Activated CD4-positive, CD25-positive, alpha-beta regulatory T cell treated with anti-CD3 and anti-CD28 coated beads, Interleukin-2, amount 50 U/mL, for 16 hours (primary cell): Measurements from ENCODE around the gene RUSF1.
"Not testable (repeated sequence)": the region's sequence is repeated elsewhere in the genome, so short reads cannot be mapped to it uniquely, and the experiment has no call there.

Experiments used
- DNase-seq: peaks from one replicate; pipeline ENCODE4 v3.0.0-alpha.2; 2020; ENCODE audit warnings: low read depth, low spot score

The RUSF1 gene

DNA sequence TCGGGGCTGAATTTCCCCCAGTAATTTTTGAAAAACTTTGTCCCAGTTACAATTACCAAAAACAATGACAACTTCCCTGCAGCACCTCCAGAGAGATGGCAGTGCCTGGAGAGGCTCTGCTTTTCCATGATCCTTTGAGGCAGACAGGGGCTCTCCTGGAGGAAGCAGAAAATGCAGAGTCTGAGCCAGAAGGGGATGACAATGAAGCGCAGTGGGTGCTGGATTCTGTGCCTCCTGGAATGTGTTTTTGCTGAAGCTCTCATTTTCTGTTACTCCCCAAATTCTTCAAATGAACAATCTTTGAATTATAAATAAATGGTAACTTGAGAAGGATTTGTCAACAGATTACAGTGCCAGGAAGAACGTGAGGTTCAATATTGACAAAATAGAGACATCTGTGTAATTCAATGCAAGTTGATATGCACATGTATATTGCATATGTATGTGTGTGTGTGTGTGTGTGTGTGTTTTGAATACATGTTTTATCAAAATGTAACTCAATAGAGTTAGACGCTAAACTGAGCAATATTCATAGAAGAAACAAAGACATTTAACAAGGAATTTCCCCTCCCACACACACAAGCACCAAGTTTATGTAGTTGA is 9.7 kb upstream of the RUSF1 start:
- no peak for DNase-seq

DNA sequence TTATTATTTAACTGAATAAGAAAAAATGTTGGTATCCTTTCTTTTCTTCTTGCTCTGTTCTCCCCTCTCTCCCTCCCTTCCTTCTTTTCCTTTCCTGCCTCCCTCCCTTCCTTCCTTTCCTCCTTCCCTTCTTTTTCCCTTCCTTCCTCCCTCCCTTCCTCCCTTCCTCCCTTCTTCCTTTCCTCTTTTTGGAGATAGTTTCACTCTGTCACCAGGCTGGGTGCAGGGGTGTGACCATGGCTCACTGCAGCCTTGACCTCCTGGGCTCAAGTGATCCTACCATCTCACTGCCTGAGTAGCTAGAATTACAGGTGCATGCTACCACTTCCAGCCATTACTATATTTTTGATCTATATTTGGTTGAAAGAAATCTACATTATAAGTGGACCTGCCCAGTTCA is 5.7 kb upstream of the RUSF1 start:
- no peak for DNase-seq

DNA sequence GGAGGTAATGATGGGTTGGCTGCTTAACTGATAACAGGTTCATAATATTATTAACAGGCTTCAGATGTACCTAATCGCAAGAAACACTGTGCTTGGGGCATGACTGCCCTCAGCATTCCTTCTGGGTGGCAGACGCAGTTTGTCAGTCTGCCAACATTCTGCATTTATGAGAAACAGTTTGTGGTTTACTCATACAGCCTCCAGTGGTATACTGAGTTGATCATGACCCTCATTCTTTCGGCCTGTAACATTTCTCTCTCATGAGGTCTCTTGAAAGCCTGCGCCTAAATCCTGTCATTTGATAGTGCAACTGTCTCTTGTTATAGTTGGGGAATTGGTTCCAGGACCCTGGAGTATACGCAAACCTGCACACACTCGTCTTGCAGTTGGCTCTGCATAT is 4.9 kb upstream of the RUSF1 start:
- DNase-seq: no peak

DNA sequence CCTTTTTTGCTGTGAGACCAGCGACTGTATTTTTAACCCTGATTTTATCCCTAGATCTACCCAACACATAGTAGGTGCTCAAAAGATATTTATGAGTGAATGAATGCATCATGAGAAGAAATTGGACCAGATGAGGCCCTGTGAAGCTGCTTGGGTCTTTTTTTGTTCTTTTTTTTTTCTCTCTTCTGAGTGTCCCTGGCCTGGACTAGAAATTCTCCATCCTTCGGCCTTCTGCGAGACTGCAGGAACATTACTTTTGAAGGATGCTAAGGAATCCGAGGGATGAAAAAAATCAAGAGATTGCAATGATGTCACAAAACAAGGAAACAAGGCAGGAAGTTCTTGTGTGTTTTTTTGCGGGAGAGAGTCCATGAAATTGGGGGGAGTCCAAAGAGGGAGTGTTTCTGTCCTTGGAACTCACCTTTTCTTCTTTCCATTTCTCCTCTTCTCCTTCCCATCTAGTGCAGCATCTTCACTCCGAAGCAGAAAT is 560 bp upstream of the RUSF1 start:
- no peak for DNase-seq

DNA sequence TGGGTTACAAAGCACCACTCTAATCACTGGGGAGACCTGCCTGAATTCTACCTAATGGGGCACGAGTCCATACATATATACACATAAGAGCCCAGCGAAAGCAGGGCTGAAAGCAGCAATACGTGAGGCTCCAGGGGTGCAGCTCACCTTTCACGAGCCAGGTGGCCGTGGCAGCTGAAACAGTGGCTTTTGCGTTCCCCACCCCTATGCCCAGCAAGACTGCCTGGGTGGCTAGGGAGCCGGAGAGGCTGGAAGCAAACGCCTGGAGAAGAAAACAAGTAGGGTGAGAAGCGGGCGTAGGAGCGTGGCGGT is 618 bp downstream of the RUSF1 start:
- DNase-seq: no peak

DNA sequence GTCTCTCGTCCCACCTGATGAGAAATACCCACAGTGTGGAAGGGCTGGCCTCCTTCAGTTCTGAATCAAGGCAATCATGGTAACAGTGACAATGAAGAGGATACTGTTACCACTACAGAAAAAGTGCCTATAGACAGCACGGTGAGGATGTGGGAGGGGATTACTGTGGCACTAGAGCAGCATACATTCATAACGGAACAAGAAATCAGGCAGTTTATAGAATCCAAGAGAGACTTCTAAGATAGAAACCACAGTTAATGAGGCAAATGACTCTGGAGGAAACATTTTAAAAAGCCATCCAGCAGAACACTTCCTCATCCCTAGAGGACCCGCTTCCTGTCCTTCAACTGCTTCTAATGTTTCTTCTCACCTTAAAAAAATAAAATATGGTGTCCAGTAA is 2.7 kb downstream of the RUSF1 start:
- DNase-seq: no peak

DNA sequence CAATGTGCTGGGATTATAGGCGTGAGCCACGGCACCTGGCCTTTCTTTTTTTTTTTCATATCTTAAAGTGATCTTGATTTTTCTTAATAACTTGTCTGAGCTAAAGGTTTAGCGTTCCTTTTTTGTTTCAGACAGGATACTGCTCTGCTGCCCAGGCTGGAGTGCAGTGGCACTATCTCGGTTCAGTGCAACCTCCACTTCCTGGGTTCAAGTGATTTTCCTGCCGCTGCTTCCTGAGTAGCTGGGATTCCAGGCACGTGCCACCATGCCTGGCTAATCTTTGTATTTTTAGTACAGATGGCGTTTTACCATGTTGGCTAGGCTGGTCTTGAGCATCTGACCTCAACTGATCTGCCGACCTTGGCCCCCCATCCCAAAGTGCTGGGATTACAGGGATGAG is 4.0 kb downstream of the RUSF1 start:
- DNase-seq: no peak

DNA sequence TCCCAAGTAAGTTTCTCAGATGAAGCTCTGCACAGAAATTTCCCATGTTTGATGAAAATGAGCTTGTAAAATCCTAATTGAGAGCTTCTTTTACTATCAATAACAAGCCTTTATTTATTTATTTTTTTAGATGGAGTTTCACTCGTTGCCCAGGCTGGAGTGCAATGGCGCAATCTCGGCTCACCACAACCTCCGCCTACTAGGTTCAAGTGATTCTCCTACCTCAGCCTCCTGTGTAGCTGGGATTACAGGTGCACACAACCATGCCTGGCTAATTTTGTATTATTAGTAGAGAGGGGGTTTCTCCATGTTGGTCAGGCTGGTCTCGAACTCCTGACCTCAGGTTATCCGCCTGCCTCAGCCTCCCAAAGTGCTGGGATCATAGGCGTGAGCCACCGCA is 4.6 kb downstream of the RUSF1 start:
- DNase-seq: not testable (repeated sequence)

DNA sequence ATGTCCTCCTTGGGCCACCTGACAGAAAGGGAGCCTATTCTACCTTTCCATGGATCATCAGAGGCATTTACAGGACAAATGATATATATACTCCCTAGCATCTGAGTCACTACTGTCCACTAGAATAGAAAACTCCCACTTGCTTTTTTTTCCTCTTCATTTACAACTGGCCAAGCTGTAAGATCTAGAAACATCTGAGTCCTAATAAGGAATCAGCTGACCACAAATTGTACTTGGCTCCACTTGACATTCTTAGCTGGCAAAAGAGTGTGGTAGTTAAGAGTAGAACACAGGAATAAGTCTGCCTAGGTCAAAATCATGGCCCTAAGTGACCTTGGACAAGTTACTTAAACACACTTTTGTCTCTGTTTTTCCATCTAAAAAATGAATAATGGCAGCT is 5.2 kb downstream of the RUSF1 start:
- DNase-seq: no peak

DNA sequence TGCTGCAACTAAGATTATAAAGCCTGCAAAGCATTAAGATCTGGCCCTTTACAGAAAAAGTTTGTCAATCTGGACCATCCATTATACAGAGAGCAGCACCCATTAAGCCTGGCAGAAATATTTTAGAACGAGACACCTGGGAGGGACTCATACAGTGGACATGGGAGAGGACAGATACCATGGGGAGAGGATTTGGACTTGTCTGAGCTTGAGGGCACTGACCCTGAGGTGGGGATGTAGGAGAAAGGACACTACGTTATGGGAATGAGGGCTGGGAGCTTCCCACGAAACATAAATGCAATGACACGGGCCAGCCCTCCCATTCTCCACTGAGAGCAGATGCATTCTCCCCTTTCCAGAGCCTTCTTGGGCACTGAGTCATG is 6.2 kb downstream of the RUSF1 start:
- DNase-seq: no peak

DNA sequence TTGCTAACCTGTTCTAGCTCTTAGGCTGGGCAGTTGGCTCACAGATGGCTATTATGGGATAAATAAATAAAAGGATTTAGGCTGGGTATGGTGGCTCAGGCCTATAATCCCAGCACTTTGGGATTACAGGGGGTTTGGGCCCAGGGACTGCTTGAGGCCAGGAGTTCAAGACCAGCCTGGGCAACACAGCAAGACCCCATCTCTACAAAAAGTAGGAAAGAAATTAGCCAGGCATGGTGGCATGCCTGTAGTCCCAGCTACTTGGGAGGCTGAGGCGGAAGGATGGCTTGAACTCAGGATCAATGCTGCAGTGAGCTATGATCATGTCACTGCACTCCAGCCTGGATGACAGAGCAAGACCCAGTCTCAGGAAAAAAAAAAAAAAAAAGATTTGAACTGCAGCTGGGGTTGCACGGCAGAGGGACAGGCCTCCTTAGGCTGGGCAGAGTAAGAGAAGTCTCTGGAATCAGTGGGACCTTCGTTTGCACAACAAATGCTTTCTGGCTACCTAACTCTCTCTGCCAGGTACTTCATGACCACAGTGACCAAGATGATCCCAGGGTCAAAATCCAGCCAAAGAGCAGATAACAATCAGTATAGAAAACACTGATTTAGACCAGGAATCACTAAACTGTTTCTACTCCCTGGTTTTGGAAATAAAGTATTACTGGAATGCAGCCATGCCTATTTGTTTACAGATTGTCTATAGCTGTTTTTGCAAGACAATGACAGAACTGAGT is 6.8 kb downstream of the RUSF1 start:
- no peak for DNase-seq

DNA sequence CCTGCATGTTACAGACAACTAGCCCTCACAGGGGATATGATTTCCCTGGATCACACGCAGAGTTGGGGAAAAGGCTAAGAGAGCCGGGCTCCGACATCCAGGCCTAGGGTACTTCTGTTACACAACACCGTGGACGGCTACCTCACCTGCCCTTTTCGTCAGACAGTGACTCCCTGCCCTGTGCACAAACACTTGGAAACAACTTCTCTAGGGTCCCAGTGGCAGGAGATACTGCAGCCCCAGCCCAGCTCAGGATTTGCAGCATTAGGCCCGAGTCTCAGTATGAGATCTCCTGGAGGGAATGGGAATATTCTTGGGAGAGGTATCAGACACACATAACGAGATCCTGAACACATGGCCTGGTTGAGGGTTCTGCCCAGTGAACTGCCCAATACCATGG is 8.3 kb downstream of the RUSF1 start:
- DNase-seq: no peak

DNA sequence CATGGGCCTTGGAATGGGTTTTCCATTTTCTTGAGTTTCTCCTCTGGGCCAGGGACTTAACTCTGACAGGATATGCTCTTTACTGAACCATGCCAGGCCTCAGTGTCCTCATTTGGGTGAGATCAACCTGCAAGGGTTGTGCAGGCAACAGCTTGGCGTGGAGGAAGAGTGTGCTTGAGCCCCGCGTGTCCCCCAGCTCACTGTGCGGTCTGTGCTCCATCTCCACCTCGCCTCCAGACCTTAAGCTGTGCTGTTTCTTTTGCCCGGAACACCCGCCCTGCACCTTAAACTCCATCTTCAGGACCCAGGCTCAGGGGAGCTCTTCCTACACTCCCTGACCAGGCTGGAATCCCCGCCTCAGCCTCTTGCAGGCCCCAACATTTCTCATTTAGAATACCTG is 9.7 kb downstream of the RUSF1 start:
- DNase-seq: no peak

DNA sequence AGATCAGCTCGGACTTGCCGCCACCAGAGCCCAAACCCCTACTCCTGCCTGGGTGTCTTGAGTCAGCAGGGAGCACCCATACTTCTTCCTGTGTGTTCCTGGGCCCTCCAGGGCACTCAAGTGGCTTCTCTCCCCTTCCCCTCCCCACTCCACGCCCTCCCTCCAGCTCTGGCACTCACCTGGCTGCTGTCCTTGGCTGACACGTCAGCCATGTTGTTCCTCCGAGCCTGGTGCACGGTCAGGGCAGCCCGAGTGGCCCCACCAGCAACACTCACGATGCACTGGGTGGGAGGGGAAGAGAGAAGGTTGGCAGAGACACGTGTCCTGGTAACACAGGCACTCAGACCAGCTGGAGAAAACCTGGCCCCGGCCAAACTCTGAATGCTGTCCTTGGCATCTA is 11.5 kb downstream of the RUSF1 start:
- DNase-seq: no peak

DNA sequence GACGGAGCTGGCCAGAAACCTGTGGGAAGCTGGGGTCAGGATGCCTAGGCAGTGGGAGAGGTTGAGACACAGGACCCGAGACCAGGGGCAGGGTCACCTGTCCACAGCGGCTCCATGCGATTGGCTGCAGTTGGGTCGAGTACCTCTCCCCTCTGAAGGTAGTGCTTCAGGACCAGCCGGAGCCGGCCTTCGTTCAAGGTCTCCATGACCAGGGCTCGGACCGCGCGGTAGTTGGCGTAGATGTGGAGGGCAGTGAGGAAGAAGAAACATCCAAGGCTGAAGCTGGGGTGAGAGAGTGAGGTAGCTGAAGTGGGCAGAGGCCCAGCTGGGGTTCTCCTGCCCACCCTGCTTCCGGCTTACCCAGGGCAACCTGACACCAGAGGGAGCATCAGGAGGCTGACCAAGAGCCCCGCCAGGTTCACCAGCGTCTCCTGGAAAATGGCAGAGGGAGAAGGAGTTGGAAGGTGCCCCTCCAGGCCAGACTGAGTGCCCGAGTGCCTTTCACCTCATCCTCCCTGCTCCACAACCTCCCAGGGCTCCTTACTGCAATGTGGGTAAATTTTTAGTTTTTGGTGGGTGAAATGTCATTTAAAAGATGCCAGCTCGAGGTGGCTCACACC is 14.6 kb downstream of the RUSF1 start:
- DNase-seq: no peak

DNA sequence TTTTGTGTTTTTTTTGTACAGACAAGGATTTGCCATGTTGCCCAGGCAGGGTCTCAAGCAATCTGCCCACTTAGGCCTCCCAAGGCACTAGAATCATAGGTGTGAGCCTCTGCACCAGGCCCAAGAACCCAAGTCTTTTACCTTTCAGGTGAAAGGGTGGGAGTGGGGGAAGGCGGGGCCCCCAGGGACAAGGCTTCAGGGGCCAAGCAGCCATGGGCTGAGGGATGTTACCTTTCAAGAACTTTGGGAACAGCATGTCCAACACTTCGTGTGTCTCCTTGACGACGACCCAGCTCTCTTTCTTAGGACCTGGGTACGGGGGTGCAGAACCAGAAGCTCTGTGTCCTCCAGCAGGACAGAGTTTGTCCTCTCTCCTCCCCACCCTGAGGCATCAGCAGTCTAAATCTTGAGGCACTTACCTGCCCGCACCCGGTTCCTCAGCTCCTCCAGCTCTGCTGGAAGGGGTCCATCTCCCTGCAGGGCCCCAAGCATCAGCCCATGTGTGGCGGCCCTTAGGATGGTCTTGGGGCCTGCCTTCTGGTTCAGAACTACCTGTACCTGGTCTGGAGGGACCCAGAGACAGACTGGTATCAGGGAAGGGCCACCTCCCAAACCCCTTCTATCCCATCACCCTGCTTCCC is 16.3 kb downstream of the RUSF1 start:
- no peak for DNase-seq

DNA sequence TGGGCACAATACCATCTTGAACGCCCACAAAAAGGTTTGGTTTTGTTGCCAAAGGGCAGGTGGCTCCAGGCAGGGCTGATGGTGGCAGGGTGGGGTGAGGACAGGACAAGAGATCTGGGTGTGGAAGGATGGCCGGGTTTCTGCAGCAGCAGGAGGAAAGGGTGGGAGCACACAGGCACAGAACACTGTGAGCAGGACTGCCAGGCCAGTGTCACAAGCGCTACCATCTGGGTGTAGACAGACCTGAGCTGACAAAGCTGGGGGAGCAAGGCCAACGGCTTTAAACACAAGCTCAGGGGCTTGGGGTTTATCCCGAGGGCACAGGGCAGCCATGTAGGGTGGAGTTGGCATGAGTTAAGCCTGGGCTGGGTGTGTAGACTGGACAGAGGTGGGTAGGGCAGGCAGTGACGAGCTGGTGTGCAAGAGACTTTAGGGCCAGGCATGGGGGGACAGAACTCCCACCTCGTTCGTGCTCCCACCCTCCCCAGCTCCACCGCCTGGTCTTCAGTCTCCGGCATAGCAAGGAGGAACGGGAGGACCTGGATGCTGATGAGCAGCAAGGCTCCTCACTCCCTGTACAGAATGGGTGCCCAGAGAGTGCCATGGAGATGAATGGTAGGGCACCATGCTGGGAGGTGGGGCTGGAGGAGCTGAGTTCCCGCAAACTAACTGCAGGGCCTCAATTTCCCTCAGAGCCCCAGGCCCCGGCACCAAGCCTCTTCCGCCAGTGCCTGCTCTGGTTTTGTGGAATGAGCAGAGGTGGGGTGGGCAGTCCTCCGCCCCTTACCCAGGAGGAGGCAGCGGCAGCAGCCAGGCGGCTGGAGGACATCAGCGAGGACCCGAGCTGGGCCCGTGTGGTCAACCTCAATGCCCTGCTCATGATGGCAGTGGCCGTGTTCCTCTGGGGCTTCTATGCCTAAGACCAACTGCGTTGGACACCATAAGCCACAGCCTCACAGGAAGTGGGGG is 18.3 kb downstream of the RUSF1 start:
- DNase-seq: no peak

DNA sequence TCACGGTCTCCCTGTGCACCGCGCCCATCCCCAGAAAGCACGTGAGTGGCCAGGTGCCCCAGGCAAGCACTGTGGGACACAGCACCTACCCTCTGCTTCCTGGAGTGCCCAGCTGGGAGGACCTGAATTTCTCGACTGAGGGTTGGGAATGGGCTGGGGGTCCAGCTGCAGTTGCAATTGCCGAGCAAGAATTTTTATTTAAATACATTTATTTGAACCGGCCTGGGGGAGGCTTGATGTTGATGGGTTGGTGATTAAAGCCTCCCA is 19.0 kb downstream of the RUSF1 start:
- DNase-seq: no peak

DNA sequence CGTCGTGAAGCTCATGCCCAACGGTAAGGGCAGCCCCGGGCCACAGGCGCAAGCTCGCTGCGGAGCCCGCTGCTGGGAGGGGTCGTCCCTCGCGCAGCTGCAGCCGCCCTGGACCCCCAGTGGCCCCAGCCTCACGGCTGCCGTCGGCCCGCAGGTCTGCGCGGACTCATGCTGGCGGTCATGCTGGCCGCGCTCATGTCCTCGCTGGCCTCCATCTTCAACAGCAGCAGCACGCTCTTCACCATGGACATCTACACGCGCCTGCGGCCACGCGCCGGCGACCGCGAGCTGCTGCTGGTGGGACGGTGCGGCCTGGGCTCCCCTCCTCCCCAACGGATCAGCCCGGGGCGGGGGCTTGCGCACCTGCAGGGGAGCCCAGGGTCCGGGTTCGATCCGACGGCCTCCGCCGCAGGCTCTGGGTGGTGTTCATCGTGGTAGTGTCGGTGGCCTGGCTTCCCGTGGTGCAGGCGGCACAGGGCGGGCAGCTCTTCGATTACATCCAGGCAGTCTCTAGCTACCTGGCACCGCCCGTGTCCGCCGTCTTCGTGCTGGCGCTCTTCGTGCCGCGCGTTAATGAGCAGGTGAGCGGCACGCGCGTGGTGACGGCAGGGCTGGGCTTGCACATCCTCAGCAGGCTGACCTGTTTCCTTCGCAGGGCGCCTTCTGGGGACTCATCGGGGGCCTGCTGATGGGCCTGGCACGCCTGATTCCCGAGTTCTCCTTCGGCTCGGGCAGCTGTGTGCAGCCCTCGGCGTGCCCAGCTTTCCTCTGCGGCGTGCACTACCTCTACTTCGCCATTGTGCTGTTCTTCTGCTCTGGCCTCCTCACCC is 19.5 kb downstream of the RUSF1 start:
- no peak for DNase-seq

DNA sequence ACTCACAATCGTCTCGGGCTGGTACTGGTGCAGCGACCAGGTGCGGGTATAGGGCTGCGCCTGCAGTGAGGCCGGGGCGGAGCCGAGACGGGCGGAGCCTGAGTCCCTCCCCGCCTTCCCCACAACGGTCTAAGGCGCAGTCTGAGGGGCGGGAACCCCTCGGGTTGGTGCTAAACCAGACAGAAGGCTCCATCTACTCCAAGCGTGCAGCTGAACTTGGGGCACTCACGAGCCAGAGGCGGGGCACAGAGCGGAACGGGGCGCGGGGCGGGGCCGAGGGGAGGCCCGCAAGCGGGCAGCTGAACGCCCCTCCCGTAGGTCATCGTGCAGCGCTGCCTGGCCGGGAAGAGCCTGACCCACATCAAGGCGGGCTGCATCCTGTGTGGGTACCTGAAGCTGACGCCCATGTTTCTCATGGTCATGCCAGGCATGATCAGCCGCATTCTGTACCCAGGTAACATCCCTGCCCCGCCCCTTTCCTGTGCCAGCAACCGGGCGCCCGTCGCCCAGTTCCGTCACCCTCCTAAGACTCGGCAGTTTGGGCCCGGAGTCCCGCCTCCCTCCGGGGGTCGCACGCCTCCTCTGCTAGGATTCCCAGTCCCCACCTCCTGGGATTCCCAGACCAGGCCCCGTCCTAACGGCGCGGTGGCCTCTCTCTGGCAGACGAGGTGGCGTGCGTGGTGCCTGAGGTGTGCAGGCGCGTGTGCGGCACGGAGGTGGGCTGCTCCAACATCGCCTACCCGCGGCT is 20.3 kb downstream of the RUSF1 start:
- peak; percentile 42 for DNase-seq
